Esophagus squamous epithelium (tissue), 4 donors: ENCODE measurements around the gene TRANK1.

Source experiments
- POLR2A ChIP-seq, 4 donors: fragments of 450-650 bp; IDR thresholded peaks; one replicate each; pipeline ENCODE4 v1.6.1; 2017; ENCODE audit warnings: antibody characterized with exemption in 4 of 4, mild to moderate bottlenecking in 4 of 4, moderate library complexity in 3 of 4
- TF ChIP-seq, protein P1 (sequence below), 6 experiments: fragments of 450-650 bp in 4 of 6; fragments of 200-600 bp in 2 of 6; sonication (generic) in 2 of 6; IDR thresholded peaks; one replicate each; pipeline ENCODE4 v1.5.1; 2016 to 2019; ENCODE audit warnings: antibody characterized with exemption in 6 of 6, mild to moderate bottlenecking in 4 of 6, moderate library complexity in 4 of 6

DNA sequence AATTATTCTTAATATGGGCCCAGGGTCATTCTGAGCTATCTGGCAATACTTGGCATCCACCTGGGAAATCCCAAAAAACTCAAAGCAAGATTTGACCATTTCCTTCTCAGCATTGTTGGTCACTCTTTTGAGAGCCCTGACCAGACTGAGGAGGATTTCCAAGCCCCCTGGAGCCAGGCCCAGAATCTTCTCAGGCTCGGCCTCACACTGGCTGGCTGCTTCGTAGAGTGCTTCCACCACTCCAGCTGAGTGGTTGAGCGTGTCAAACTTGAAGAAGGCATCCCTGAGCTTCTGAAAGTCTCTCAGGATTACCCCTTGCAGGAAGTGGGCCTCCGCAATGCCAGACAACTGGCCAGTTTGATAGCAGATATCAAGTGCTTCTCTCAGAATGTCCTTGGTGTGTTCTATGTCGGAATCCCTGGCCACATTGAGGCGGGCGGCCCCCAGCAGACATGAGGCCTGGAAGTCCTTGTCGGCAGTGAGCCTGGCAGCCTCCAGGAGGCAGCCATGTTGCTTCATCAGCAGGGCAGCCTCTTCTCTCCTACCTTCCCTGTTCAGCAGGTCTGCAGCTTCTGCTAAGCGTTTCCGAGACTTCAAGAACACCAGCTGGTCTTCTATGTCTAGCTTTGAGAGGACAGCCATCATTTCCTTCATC, 111.6 kb downstream of the TRANK1 start:
- TF ChIP-seq, protein P1, sequence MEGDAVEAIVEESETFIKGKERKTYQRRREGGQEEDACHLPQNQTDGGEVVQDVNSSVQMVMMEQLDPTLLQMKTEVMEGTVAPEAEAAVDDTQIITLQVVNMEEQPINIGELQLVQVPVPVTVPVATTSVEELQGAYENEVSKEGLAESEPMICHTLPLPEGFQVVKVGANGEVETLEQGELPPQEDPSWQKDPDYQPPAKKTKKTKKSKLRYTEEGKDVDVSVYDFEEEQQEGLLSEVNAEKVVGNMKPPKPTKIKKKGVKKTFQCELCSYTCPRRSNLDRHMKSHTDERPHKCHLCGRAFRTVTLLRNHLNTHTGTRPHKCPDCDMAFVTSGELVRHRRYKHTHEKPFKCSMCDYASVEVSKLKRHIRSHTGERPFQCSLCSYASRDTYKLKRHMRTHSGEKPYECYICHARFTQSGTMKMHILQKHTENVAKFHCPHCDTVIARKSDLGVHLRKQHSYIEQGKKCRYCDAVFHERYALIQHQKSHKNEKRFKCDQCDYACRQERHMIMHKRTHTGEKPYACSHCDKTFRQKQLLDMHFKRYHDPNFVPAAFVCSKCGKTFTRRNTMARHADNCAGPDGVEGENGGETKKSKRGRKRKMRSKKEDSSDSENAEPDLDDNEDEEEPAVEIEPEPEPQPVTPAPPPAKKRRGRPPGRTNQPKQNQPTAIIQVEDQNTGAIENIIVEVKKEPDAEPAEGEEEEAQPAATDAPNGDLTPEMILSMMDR (IDR thresholded peaks at IDR 0.05): no peak
- TF ChIP-seq POLR2A (IDR thresholded peaks at IDR 0.05): no peak
